Measurements from ENCODE around the gene IGFBP2.

DNA sequence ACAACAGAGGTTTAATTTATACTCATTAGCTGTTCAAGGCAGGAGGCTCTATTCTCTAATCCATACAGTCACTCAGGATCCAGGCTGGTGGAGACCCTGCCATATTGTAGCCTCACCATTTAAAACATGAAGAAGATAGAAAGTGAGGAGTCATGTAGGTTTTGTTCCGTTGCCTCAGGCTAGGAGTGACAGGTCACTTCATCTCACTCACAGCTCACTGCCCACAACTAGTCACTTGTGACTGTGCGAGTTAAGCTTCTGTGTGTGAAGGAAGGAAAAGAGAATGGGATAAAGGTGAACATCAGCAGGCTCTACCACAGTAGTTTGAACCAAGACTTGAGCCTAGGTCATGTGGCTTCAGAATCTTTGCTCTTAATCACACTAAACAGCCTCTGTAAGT, 9.0 kb upstream of the IGFBP2 start:
- no peak for TF ChIP-seq EZH2 (IDR thresholded peaks at IDR 0.05; ENCODE audit: borderline replicate concordance, insufficient read depth, low read depth, low read length, poor library complexity, severe bottlenecking)
- TF ChIP-seq CTCF (IDR thresholded peaks at IDR 0.05), result no peak
